ENCODE results near the gene NTRK1. TPM values are rescaled to one million over a fixed set of nuclear protein-coding genes. Genes with fewer than 3 reads are reported as not detected.

NTRK1 gene
- total RNA-seq, 1 donor from 2014 or later: 0.23 TPM

GRCh38 chr1:156885880-156886355 is 25.3 kb downstream of the NTRK1 start:
- no peak for DNase-seq (ENCODE audit: low spot score)
- Mint-ChIP-seq H3K9me3 (ENCODE audit: unreplicated experiment) (no peaks in the 10 kb centered on the region), H3K27me3 (ENCODE audit: unreplicated experiment) (peaks cover 28% of the 10 kb centered on the region), H3K4me1 (ENCODE audit: unreplicated experiment) (peaks cover 26% of the 10 kb centered on the region), H3K27ac (ENCODE audit: unreplicated experiment) (no peak overlapping the region), H3K36me3 (ENCODE audit: low read depth, unreplicated experiment) (peaks cover 12% of the 10 kb centered on the region), H3K4me3 (ENCODE audit: unreplicated experiment) (no peak overlapping the region)
- no peak for TF ChIP-seq CTCF (IDR thresholded peaks at IDR 0.05; ENCODE audit: unreplicated experiment)

GRCh38 chr1:156886583-156887281 is 26.1 kb downstream of the NTRK1 start:
- TF ChIP-seq CTCF (IDR thresholded peaks at IDR 0.05; ENCODE audit: unreplicated experiment): no peak
- H3K4me3 Mint-ChIP-seq (ENCODE audit: unreplicated experiment): no peak overlapping the region
- no peaks in the 10 kb centered on the region for H3K9me3 Mint-ChIP-seq (ENCODE audit: unreplicated experiment)
- H3K27ac Mint-ChIP-seq (ENCODE audit: unreplicated experiment): peak overlapping the region; percentile 31
- peaks cover 28% of the 10 kb centered on the region for H3K4me1 Mint-ChIP-seq (ENCODE audit: unreplicated experiment)
- H3K36me3 Mint-ChIP-seq (ENCODE audit: low read depth, unreplicated experiment): peaks cover 12% of the 10 kb centered on the region
- no peak for DNase-seq (ENCODE audit: low spot score)
- peaks cover 31% of the 10 kb centered on the region for H3K27me3 Mint-ChIP-seq (ENCODE audit: unreplicated experiment)

- Mint-ChIP-seq H3K36me3 (ENCODE audit: low read depth, unreplicated experiment) (peaks cover 12% of the 10 kb centered on the region), H3K9me3 (ENCODE audit: unreplicated experiment) (no peaks in the 10 kb centered on the region), H3K27ac (ENCODE audit: unreplicated experiment) (no peak overlapping the region), H3K4me1 (ENCODE audit: unreplicated experiment) (peaks cover 30% of the 10 kb centered on the region), H3K27me3 (ENCODE audit: unreplicated experiment) (peaks cover 28% of the 10 kb centered on the region), H3K4me3 (ENCODE audit: unreplicated experiment) (no peak overlapping the region)
- no peak for TF ChIP-seq CTCF (IDR thresholded peaks at IDR 0.05; ENCODE audit: unreplicated experiment)
- no peak for DNase-seq (ENCODE audit: low spot score)
These were observed 26.7 kb downstream of the NTRK1 start for GRCh38 chr1:156887317-156887716.

- Mint-ChIP-seq H3K36me3 (ENCODE audit: low read depth, unreplicated experiment) (peaks cover 11% of the 10 kb centered on the region), H3K4me3 (ENCODE audit: unreplicated experiment) (no peak overlapping the region), H3K27ac (ENCODE audit: unreplicated experiment) (no peak overlapping the region), H3K4me1 (ENCODE audit: unreplicated experiment) (peaks cover 30% of the 10 kb centered on the region), H3K9me3 (ENCODE audit: unreplicated experiment) (no peaks in the 10 kb centered on the region), H3K27me3 (ENCODE audit: unreplicated experiment) (peaks cover 28% of the 10 kb centered on the region)
- no peak for TF ChIP-seq CTCF (IDR thresholded peaks at IDR 0.05; ENCODE audit: unreplicated experiment)
- no peak for DNase-seq (ENCODE audit: low spot score)
These were observed 27.1 kb downstream of the NTRK1 start for GRCh38 chr1:156887734-156888133.

GRCh38 chr1:156889802-156890580 is 29.3 kb downstream of the NTRK1 start:
- TF ChIP-seq CTCF (IDR thresholded peaks at IDR 0.05; ENCODE audit: unreplicated experiment): peak; percentile 66
- peaks cover 31% of the 10 kb centered on the region for H3K4me1 Mint-ChIP-seq (ENCODE audit: unreplicated experiment)
- H3K36me3 Mint-ChIP-seq (ENCODE audit: low read depth, unreplicated experiment): peaks cover 7% of the 10 kb centered on the region
- H3K27ac Mint-ChIP-seq (ENCODE audit: unreplicated experiment): no peak overlapping the region
- H3K9me3 Mint-ChIP-seq (ENCODE audit: unreplicated experiment): no peaks in the 10 kb centered on the region
- peak overlapping the region; percentile 11 for H3K4me3 Mint-ChIP-seq (ENCODE audit: unreplicated experiment)
- peak; percentile 83 for DNase-seq (ENCODE audit: low spot score)
- H3K27me3 Mint-ChIP-seq (ENCODE audit: unreplicated experiment): peaks cover 26% of the 10 kb centered on the region

All from endothelial cell (in vitro differentiated cells).